HG02759 (cell line): ENCODE data around the gene LILRA6.
"Not testable (repeated sequence)": the region's sequence is repeated elsewhere in the genome, so short reads cannot be mapped to it uniquely, and the experiment has no call there.

Experiments
- ATAC-seq: cut with Tn5 transposase; IDR thresholded peaks from one replicate; pipeline ENCODE4 v1.9.1; 2021; ENCODE audit warnings: mild to moderate bottlenecking, moderate library complexity; ENCODE audit not compliant: unreplicated experiment

LILRA6 gene

DNA sequence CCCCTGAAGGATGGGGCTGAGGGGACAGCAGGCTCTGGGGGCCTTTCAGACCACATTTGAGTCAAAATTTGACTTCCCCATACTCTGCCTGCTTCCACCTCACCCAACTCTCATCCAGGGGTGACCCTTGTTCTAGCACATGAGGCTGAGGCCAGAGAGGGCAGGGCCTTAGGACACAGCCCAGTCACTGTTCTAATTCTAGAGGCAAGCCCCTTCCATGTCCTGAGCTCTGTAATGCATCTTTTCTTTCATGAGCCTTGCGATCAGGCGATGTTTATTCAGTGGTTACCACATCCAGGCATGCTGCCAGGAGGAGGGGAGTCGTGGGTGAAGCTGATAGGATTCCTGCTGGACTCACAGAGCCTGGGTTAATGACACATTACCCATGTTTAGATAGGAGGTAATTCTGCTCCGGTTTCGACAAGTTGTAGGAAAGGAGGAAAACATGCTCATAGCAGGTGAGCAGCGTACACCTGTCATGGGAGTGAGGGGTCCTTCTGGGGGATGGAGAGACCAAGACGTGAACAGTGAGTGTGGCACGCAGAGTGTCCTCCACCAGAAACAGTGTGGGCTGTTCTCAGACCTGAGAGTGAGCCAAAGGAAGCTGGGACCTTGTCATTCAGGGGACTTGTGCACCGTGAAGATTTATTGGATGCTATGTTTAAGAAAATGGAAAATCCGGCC is 32.6 kb downstream of the LILRA6 start:
- ATAC-seq, result no peak

DNA sequence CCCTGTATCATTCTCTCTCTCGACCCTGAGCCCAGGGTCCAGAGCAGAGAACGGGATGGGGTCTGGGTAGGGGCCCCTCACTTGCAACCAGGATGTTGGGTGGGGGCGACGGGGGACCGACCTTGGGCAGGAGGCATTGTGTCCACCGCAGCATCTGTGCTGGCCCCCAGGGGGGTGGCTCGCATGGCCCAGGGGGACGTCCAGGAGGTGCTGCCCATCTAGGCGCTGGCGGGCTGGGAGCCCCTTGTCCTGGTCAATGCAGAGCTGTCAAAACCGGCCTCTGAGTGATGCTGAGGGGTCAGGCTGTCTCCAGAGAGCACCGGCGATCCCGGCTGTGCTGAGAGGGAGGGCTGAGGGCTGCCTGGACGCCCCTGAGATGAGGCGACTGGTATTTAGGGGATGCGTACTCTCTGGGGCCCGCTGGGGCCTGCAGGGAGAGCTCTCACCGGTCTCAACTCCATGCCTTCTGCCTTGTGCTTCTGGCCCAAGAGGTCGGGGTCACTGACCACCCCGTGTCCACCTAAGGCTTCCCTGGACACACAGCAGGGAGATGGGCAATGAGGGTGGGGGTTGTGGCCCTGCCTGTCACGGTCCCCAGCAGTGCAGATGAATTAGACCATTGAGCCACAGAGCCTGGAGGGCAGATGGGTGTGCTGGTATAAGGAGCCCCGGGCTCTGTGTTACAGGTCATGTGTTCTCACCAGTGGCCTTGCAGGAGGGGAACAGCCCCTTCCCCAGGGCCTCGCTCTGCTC is 33.4 kb downstream of the LILRA6 start:
- ATAC-seq, result no peak

DNA sequence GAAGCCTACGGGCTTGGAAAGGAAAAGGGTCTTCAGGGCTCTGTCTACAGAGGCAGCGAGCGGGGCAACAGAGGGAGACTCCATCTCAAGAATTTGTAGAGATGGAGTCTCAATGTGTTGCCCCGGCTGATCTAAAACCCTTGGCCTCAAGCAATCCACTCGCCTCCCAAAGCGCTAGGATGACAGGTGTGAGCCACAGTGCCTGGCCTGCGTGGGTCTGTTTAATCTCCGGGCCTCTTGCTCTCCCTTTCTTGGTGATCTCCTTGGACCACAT is 33.9 kb downstream of the LILRA6 start:
- no peak for ATAC-seq

DNA sequence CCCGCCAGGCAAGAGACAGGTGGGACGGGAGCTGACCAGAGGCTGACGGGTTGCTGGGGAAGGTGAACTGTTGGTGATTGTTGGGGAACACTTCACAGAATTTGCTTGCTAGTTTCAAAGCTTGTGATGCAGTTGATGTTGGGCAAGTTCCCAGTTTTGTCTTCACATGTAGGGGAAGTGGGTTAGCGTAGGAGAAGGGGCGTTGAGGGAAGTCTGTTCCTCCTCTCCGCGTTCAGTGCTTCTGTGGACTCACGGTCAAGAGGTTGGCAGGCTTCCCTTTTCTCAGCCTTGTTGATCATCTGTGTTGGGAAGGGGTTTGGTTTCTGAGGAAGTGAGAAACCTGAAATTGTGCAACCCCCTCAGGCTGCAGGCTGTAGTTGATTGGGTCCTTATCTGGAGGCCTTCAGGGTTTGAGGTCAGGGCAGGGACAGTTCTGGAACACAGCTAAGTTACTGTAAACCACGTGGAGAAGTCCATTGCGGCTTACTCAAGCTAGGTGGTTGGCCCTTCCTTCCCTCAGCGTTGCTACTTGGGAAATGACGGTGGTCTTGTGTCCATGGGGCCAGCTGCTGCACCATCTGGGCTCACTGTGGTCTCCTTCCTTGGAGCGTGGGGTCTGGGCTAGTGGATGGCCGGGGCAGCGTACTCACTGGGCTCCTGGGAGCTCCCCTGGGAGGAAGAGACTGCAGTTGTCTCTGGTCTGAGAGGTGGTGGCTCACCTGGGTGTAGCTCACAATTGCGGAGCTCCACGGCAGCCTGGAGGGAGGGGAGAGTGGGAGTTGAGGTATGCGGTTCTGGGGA is 34.4 kb downstream of the LILRA6 start:
- ATAC-seq, result peak; percentile 41

DNA sequence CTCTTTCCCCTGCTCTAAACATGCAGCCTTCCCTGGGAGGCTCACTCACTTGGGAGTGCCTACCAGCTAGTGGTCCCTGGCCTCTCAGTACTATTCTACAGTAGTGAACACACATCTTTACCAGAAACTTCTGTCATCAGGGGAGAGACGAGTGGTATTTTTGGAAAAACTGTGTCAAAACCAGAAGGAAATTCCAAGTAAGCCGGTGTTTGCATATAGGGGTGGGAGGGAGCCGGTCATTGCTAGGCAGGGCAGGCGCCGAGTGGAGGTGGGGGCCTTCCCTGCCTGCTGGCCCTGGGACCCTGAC is 35.0 kb downstream of the LILRA6 start:
- no peak for ATAC-seq

DNA sequence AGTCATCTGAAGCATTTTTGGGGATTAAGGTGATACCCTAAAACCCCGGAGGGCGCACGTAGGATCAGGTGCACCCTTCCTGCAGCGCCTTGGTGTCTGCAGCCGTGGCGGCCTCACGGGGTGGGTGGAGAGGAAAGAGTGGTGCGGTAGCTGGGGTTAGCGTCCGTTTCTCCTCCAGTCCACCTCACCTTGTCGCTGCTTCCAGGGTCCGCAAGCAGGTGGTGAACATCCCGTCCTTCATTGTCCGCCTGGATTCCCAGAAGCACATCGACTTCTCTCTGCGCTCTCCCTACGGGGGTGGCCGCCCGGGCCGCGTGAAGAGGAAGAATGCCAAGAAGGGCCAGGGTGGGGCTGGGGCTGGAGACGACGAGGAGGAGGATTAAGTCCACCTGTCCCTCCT is 35.4 kb downstream of the LILRA6 start:
- ATAC-seq, result not testable (repeated sequence)

DNA sequence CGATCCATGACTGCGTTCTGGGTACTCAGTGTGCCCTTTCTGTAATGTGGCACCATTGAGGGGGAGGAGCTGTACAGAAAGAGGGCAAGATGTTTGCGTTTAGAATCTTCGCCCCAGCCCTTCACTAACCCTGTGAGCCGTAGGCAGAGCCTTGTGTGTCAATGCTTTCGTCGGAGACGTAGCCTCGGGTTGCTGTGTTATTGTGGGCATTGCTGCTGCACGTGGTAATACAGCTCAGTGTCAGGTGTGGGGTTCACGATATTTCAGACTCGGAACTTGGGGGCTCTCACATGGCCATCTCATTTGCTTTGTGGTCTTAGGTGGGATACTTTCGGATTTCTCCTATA is 35.8 kb downstream of the LILRA6 start:
- no peak for ATAC-seq

DNA sequence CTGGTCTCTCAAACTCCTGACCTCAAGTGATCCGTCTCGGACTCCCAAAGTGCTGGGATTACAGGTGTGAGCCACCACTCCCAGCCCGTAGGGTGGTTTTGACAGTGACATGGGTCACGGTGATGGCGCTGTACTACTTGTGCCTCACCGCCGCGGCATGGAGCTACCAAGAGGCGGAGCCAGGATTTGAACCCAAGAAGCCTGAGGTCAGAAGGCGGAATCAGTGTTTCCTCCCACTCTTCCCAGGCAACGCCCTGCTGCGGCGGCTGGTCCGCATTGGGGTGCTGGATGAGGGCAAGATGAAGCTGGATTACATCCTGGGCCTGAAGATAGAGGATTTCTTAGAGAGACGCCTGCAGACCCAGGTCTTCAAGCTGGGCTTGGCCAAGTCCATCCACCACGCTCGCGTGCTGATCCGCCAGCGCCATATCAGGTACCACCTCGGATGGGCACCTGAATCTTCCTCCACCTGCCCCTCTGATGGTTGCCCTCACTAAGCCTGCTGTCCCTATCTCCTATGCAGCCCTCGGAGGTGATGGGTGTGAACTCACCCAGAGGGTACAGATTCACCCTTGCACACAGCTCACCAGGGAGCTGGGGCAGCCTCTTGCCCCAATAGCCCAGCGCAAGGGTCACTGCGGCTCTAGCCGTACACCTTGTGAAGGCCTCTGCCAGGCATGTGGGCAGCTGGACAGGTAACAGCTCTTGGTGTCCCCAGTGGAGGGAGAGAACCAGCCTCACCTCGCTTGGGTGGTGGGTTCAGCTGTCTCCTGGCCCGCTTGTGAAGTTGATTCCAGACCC is 36.4 kb downstream of the LILRA6 start:
- no peak for ATAC-seq

DNA sequence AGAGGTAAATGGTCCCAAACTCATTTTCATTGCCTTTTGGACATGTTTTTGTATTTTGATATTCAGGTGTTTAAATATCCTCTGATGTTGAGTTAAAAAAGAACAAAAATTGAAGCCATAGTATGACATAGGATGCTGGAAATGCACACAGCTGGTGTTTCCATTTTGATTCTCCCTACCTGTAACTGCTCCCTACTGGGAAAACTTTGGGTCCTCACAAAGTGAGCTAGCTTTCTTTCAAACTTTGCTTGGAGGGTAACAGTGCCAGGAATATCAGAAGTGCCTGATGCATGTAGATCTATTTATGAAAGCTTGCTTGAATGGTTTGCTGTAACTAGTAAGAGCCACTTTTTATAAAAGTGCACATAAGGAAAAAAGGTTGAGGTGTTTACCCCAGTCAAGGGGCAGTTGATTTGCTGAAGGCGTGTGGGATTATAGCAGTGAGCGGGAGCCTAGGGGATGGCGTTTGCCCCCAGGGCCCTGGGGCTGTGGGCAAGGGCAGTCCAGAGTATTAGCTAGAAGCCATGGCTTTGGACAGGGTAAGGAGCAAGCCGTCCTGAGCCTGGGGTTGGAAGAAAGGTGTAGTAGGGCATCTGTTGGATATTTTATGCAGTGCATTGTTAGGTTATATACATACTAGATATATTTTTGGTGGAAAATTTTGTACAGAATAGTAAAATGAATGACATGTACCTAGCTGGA is 37.7 kb downstream of the LILRA6 start:
- ATAC-seq, result no peak

DNA sequence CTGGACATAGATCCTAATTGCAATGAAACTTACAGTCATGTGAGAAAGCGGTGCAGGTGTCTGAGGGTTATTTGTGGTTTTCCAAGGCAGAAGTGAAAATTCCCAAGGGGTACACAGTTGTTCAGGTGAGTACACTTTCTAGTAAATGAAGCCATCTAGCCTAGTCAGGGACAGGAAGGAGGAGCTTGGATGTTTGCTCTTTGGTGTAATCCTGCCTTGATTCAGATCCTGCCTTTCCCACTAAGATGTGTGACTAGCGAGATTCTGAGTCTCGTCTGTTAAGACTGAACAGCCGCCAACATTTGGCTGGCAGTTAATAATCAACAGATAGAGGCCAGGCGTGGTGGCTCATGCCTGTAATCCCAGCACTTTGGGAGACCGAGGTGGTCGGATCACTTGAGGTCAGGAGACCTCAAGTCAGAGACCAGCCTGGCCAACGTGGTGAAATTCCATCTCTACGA is 39.4 kb downstream of the LILRA6 start:
- no peak for ATAC-seq

DNA sequence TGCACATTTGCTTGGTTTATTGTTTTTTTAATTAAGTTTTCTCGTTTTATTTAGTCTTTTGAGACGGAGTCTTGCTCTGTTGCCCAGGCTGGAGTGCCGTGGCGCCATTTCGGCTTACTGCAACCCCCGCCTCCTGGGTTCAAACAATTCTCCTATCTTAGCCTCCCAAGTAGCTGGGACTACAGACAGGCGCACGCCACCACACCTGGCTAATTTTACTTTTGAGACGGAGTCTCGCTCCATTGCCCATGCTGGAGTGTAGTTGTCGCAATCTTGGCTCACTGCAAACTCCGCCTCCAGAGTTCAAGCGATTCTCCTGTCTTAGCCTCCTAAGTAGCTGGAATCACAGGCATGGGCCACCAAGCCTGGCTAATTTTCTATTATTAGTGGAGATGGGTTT is 40.6 kb downstream of the LILRA6 start:
- ATAC-seq, result no peak

DNA sequence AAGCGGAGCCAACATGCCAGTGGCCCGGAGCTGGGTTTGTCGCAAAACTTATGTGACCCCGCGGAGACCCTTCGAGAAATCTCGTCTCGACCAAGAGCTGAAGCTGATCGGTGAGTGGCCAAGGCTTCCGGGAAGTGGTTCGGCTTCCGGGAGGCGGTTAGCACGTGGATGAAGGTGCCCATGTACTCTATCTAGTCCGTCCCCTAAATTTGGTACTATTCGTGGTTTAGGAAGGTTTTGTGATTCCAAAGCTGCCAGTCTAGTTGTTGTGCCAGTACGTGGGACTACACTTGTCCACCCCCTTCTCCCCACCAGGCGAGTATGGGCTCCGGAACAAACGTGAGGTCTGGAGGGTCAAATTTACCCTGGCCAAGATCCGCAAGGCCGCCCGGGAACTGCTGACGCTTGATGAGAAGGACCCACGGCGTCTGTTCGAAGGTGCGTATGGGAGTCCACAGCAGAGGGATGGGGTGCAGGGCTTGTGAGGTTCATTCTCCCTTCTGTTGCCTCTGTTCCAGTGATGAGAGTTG is 41.4 kb downstream of the LILRA6 start:
- ATAC-seq, result no peak

DNA sequence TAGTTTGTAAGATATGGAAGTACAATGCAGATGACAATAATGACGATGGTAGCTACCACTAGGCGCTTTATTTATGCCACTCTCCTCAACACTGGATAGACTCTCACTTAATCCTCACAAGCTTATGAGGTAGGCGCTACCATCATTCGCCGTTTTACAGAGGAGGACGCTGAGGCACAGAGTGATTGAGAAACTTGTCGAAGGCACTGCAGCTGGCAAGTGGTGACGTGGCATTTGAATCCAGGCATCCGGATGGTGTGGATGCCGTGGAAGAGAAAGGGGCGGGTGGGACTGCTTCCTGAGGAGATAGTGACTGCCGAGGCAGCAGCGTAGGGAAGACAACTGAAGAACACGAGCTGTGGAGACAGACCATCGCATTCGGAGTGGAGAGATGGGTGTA is 43.2 kb downstream of the LILRA6 start:
- no peak for ATAC-seq

DNA sequence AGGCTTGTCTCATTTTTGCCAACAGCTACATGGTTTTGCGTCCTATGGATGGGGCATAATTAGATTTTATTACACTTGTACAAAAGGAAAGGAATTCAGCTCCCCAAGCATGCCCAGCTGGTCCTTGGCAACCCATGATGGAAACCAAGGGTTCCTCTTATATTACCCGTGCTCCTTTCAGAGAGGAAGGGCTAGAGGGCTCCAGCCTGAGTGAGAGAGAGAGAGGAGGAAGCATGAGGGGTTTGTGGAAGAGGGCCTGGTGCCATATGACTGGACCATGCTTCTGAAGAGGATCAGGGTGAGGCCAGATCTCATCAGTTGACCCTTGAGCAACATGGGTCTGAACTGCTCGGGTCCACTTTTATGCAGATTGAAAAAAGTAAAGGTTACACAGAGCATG is 45.5 kb downstream of the LILRA6 start:
- no peak for ATAC-seq

DNA sequence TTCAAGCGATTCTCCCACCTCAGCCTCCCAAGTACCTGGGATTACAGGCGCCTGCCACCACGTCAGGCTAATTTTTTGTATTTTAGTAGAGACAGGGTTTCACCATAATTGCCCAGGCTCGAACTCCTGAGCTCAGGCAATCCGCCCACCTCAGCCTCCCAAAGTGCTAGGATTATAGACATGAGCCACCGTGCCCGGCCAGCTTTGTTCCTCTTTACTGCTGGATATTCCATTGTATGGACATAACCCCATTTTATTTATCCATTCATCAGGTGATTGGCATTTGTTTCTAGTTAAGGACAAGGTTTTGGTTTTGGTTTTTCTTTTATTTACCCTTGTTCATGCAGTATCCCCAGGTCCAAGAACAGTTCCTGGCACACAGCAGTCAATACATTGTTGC is 46.1 kb downstream of the LILRA6 start:
- no peak for ATAC-seq

DNA sequence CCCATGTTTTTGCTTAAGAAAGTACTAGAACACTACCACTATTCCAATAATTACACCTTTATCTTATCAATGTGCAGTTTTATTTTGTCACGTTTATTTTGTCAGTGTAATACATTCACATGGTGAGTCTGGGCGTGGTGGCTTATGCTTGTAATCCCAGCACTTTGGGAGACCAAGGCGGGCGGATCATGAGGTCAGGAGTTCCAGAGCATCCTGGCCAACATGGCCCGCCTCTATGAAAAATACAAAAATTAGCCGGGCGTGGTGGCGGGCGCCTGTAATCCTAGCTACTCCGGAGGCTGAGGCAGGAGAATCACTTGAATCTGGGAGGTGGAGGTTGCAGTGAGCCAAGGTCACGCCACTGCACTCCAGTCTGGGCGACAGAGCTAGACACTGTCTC is 48.1 kb downstream of the LILRA6 start:
- not testable (repeated sequence) for ATAC-seq

DNA sequence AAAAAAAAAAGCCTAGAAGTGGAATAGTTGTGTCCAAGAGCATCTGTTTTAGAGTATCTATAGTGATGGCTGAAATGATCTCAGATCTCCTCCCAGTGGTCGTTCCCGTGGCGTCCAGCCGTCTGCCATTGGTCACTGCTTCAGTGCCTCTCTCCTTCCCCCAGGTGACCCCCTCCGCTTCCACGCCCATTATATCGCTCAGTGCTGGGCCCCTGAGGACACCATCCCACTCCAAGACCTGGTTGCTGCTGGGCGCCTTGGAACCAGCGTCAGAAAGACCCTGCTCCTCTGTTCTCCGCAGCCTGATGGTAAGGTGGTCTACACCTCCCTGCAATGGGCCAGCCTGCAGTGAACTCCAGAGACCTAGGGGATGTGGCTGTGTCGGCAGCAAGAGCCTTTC is 49.6 kb downstream of the LILRA6 start:
- no peak for ATAC-seq

DNA sequence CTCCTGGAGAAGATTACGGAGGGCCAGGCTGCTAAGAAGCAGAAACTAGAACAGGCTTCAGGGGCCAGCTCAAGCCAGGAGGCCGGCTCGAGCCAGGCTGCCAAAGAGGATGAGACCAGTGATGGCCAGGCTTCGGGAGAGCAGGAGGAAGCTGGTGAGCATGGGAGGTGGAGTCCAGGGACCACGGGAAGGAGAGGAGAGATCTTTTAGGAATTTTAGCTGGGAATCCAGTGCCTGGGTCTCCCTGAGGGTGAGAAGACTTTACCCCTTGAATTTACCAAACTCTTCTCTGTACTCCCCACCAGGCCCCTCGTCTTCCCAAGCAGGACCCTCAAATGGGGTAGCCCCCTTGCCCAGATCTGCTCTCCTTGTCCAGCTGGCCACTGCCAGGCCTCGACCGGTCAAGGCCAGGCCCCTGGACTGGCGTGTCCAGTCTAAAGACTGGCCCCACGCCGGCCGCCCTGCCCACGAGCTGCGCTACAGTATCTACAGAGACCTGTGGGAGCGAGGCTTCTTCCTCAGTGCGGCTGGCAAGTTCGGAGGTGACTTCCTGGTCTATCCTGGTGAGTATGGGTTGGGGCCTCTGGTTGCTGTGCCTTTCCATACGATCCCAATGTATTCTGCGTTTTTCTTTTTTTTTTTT is 50.7 kb downstream of the LILRA6 start:
- ATAC-seq, result no peak

DNA sequence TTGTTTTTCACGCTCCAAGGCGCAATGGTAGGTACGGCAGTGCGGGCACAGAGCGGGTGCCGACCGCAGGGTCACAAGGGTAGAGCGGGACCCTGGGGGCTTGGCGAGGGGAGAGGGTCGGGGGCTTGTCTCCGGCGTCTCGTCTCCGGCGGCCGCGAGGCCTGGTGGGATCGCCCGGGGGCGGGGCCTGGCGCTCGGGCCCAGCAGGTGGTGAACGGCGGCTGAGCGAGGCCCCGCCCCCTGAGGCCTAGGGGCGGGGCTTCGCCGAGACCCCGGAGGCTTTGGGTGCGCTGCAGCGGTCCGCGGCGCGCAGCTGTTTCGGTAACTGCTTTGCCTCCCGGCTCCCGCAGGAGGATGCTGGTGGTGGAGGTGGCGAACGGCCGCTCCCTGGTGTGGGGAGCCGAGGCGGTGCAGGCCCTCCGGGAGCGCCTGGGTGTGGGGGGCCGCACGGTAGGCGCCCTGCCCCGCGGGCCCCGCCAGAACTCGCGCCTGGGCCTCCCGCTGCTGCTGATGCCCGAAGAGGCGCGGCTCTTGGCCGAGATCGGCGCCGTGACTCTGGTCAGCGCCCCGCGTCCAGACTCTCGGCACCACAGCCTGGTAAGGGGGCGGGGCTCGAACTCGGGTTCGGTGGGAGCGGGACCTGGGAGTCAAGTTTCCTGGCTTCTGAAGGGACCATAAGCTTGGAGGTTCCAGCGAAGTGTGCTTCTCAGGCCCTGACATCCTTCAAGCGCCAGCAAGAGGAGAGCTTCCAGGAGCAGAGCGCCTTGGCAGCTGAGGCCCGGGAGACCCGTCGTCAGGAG is 51.4 kb downstream of the LILRA6 start, which contains the start of gene TSEN34:
TSEN34 (plus strand) TSS at position 298 of the 800 bp plus-strand sequence; CDS start at position 355, 57 bp downstream.
- peak; percentile 30 for ATAC-seq
